ENCODE results near the gene GCHFR. TPM values are rescaled to one million over a fixed set of nuclear protein-coding genes. Genes with fewer than 3 reads are reported as not detected.

GCHFR gene
- total RNA-seq, 4 donors from 2014 or later: 39.4 to 70.3 (median 56.2) TPM

DNA sequence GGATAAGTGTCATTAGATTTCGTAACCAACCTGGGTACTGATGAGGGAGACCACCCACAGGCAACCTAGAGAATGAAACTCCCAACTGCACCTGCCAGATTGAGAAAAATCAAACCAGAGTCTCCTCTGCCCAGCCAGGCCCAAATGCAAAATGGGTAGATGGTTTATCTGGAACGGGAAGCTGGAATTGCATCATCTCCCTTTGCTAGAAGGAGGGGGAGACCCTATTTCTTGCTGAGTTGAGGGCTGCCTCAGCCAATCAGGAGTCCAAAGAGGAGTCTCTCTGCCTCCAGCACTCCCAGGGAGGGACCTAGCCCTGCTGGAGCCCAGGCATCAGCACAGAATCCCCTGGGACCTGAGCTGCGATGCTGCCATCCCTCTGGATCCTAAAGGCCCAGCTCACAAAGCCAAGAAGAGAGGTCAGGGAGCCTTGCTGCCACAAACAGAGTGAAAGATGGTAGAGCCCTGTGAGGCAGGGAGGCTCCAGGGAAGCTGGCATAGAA lies 16.9 kb upstream of the GCHFR start:
- no peaks in the 10 kb centered on the region for H3K27me3 ChIP-seq
- DNase-seq (ENCODE audit: low spot score in 2 of 2): peak in 1 of 2 donors; percentile 40
- no peak overlapping the region for H3K27ac ChIP-seq
- H3K4me3 ChIP-seq: no peak overlapping the region
- 69% methylated on average over 3 of the region's 3 CpGs for WGBS
- H3K9me3 ChIP-seq: no peaks in the 10 kb centered on the region
- TF ChIP-seq, protein P1, sequence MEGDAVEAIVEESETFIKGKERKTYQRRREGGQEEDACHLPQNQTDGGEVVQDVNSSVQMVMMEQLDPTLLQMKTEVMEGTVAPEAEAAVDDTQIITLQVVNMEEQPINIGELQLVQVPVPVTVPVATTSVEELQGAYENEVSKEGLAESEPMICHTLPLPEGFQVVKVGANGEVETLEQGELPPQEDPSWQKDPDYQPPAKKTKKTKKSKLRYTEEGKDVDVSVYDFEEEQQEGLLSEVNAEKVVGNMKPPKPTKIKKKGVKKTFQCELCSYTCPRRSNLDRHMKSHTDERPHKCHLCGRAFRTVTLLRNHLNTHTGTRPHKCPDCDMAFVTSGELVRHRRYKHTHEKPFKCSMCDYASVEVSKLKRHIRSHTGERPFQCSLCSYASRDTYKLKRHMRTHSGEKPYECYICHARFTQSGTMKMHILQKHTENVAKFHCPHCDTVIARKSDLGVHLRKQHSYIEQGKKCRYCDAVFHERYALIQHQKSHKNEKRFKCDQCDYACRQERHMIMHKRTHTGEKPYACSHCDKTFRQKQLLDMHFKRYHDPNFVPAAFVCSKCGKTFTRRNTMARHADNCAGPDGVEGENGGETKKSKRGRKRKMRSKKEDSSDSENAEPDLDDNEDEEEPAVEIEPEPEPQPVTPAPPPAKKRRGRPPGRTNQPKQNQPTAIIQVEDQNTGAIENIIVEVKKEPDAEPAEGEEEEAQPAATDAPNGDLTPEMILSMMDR (IDR thresholded peaks at IDR 0.05): no peak
- TF ChIP-seq POLR2AphosphoS5 (IDR thresholded peaks at IDR 0.05) (no peak), EP300 (IDR thresholded peaks at IDR 0.05) (no peak)
- H3K4me1 ChIP-seq: no peaks in the 10 kb centered on the region
- H3K36me3 ChIP-seq: peaks cover 64% of the 10 kb centered on the region

DNA sequence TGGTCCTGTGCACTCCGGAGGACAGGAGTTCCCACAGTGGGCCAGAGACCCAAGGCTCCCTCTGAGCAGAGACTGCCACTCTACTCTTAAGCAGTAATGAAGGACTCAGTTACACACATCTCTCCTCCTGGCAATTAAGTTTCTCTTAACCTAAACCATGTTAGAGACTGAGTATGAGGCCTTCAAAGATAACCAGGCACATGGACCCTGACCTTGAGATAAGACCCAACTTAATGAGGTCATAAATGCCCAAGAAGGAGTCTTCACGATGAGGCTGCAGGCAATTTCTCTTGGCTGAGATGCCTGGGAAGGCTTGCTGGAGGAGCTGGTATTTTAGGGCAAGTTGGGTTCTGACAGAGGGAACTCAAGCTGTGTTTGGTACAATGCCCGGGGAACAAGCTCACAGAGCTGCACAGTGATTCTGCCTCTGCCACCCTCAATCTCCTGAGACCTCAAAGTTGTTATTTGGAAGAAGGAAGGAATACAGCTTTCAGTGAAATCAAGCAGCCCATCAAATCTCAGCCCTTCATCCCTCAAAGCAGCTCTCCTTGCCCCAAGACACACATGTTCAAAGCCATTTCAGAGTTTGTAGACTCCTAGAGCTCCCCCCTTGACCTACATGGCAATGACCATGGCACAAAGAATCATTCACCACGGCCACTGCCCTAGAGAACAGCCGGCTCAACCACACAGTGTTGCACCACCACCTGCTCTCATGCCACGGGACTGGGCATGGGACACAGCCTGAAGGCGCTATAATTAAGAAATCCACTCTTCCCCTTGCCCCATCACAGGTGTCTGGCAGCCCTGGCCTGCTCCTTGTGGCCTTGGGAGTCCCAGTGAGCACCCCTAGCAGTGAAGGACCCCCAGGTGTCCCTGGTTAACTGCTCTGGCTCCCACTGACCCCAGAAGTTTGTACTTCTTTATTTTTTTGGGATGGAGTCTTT lies 15.9 kb upstream of the GCHFR start:
- no peak overlapping the region for H3K27ac ChIP-seq
- DNase-seq (ENCODE audit: low spot score in 2 of 2): no peak
- TF ChIP-seq POLR2A (IDR thresholded peaks at IDR 0.05) (no peak), EP300 (IDR thresholded peaks at IDR 0.05) (no peak), POLR2AphosphoS5 (IDR thresholded peaks at IDR 0.05) (no peak)
- TF ChIP-seq, protein P1 (IDR thresholded peaks at IDR 0.05): no peak
- H3K4me1 ChIP-seq: no peaks in the 10 kb centered on the region
- H3K27me3 ChIP-seq: no peaks in the 10 kb centered on the region
- WGBS: 73% methylated on average over 7 of the region's 7 CpGs
- no peaks in the 10 kb centered on the region for H3K9me3 ChIP-seq
- peaks cover 70% of the 10 kb centered on the region for H3K36me3 ChIP-seq
- no peak overlapping the region for H3K4me3 ChIP-seq

DNA sequence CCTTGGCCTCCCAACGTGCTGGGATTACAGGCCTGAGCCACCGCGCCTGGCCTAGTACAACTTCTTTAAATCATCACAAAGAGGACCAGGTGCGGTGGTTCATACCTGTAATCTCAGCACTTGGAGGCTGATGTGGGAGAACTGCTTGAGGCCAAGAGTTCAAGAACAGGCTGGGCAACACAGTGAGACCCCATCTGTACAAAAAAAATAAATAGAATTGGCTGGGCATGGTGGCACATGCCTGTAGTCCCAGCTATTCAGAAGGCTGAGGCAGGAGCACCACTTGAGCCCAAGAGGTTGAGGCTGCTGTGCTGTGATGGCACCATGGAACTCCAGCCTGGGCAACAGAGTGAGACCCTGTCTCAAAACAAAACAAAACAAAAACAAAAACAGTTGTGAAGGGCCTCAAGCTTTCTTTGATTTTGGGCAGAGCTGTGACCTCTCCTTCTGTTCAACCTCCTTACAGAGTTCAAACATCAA lies 14.7 kb upstream of the GCHFR start:
- TF ChIP-seq POLR2AphosphoS5 (IDR thresholded peaks at IDR 0.05) (no peak), POLR2A (IDR thresholded peaks at IDR 0.05) (no peak), EP300 (IDR thresholded peaks at IDR 0.05) (no peak)
- TF ChIP-seq, protein P1 (IDR thresholded peaks at IDR 0.05): no peak
- WGBS: 98% methylated on average over 4 of the region's 4 CpGs
- peaks cover 11% of the 10 kb centered on the region for H3K4me1 ChIP-seq
- no peaks in the 10 kb centered on the region for H3K27me3 ChIP-seq
- no peak for DNase-seq (ENCODE audit: low spot score in 2 of 2)
- no peak overlapping the region for H3K4me3 ChIP-seq
- no peaks in the 10 kb centered on the region for H3K9me3 ChIP-seq
- H3K27ac ChIP-seq: no peak overlapping the region
- H3K36me3 ChIP-seq: peaks cover 58% of the 10 kb centered on the region

- Histone ChIP-seq H3K27ac (no peak overlapping the region), H3K27me3 (no peaks in the 10 kb centered on the region), H3K36me3 (peaks cover 49% of the 10 kb centered on the region), H3K4me3 (no peak overlapping the region), H3K9me3 (no peaks in the 10 kb centered on the region), H3K4me1 (peaks cover 21% of the 10 kb centered on the region)
- TF ChIP-seq EP300 (IDR thresholded peaks at IDR 0.05): no peak
- TF ChIP-seq, protein P1 (IDR thresholded peaks at IDR 0.05): no peak
- TF ChIP-seq POLR2A (IDR thresholded peaks at IDR 0.05): no peak
- no peak for TF ChIP-seq POLR2AphosphoS5 (IDR thresholded peaks at IDR 0.05)
- whole genome bisulfite sequencing: 86% methylated on average over 4 of the region's 4 CpGs
- no peak for DNase-seq (ENCODE audit: low spot score in 2 of 2)
Observed at GRCh38 chr15:40750885-40751284, 13.0 kb upstream of the GCHFR start.

- no peak for TF ChIP-seq EP300 (IDR thresholded peaks at IDR 0.05)
- no peak for TF ChIP-seq POLR2A (IDR thresholded peaks at IDR 0.05)
- no peak for TF ChIP-seq POLR2AphosphoS5 (IDR thresholded peaks at IDR 0.05)
- TF ChIP-seq, protein P1 (IDR thresholded peaks at IDR 0.05): no peak
- Histone ChIP-seq H3K4me1 (peaks cover 22% of the 10 kb centered on the region), H3K4me3 (no peak overlapping the region), H3K36me3 (peaks cover 49% of the 10 kb centered on the region), H3K27me3 (no peaks in the 10 kb centered on the region), H3K9me3 (no peaks in the 10 kb centered on the region), H3K27ac (no peak overlapping the region)
- no peak for DNase-seq (ENCODE audit: low spot score in 2 of 2)
- 85% methylated on average over 12 of the region's 12 CpGs for WGBS
Observed at GRCh38 chr15:40751745-40752144, 12.1 kb upstream of the GCHFR start.

Measured in suprapubic skin (tissue), 4 donors.